ENCODE data around the gene PTBP3. TPM values are rescaled to one million over a fixed set of nuclear protein-coding genes. Genes with fewer than 3 reads are reported as not detected.

PTBP3 gene
- polyA plus RNA-seq, 1 of the 3 experiments (the other 2 are of a cell fraction), result 6.1 TPM

DNA sequence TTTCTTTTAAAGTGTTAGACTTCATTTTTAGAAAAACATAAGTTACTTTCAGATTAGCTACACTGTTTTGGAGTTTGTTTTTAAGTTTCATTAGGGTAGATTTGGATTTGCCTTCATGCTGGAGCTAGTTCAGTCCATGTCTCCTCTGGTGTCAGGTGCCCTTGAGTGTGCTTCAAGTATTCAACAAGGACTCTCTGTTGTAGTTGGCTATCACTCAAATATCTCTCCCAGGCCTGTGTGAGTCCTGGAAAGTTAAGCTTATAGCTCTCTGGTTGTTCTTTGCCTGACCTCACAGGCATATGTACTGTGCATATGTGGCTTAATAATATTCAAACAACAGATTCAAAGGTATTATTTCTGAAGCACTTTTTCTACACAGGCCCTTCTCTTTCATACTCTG lies 45.4 kb downstream of the PTBP3 start:
- Histone ChIP-seq H3K79me2 (ENCODE audit: insufficient read depth) (peaks cover 76% of the 10 kb centered on the region), H3K27ac (ENCODE audit: low read depth in 2 of 2, low read length in 1 of 2) (no peak overlapping the region), H3F3A (replicated peaks; ENCODE audit: insufficient read depth) (peaks cover 7% of the 10 kb centered on the region), H3K4me1 (ENCODE audit: control insufficient read depth in 1 of 2, insufficient read depth in 2 of 2, low read depth in 1 of 2, low read length in 1 of 2) (no peaks in the 10 kb centered on the region), H3K9me3 (no peaks in the 10 kb centered on the region), H3K27me3 (ENCODE audit: insufficient read depth) (no peaks in the 10 kb centered on the region), H4K20me1 (ENCODE audit: insufficient read depth) (no peaks in the 10 kb centered on the region), H3K4me3 (ENCODE audit: low read depth in 2 of 2, low read length in 1 of 2) (no peak overlapping the region), H3K4me2 (no peak overlapping the region), H3K36me3 (replicated peaks in 1 of 2; ENCODE audit: control insufficient read depth in 1 of 2, insufficient read depth in 2 of 2, low read length in 1 of 2) (peaks cover 3 to 61% of the 10 kb centered on the region in 2 experiments), H2AFZ (ENCODE audit: low read depth) (no peak overlapping the region), H3K9me2 (no peaks in the 10 kb centered on the region), H3K9ac (no peak overlapping the region)
- CTCF ChIA-PET, result interaction anchor here (0.5 kb wide), 1 partner anchor 35 kb away, joined by 3 read pairs; no protein-coding TSS in a partner anchor
- DNase-seq, result no peak
- TF ChIP-seq RFX5 (IDR thresholded peaks at IDR 0.05; ENCODE audit: low read length) (no peak), GATA2 (CRISPR knock-in tag; IDR thresholded peaks at IDR 0.05) (no peak), TEAD4 (IDR thresholded peaks at IDR 0.05; ENCODE audit: borderline replicate concordance, insufficient read depth) (no peak), SMC3 (IDR thresholded peaks at IDR 0.05; ENCODE audit: low read depth, low read length) (no peak), FOXM1 (IDR thresholded peaks at IDR 0.05; ENCODE audit: low read depth) (no peak), FOSL2 (IDR thresholded peaks at IDR 0.05; ENCODE audit: borderline replicate concordance, low read depth) (no peak), NRF1 (IDR thresholded peaks at IDR 0.05; ENCODE audit: low read depth, low read length) (no peak), PBX3 (IDR thresholded peaks at IDR 0.05) (no peak), MEF2A (IDR thresholded peaks at IDR 0.05; ENCODE audit: borderline replicate concordance, low read depth) (no peak), NFIC (IDR thresholded peaks at IDR 0.05; ENCODE audit: borderline replicate concordance) (no peak), TAF1 (IDR thresholded peaks at IDR 0.05; ENCODE audit: borderline replicate concordance, low read depth, low read length) (no peak), USF1 (IDR thresholded peaks at IDR 0.05; ENCODE audit: borderline replicate concordance, low read depth) (no peak), POLR2AphosphoS5 (IDR thresholded peaks at IDR 0.05; ENCODE audit: low read depth, low read length) (no peak), EP300 (IDR thresholded peaks at IDR 0.05; ENCODE audit: borderline replicate concordance in 1 of 2, low read depth in 1 of 2, low read length in 1 of 2) (no peak)
- POLR2A ChIA-PET, result no interaction called here

- no peak overlapping the region for H3K9ac ChIP-seq
- no peaks in the 10 kb centered on the region for H3K4me1 ChIP-seq (ENCODE audit: control insufficient read depth in 1 of 2, insufficient read depth in 2 of 2, low read depth in 1 of 2, low read length in 1 of 2)
- CTCF ChIA-PET, result no interaction called here
- H3K9me2 ChIP-seq, result no peaks in the 10 kb centered on the region
- no peak overlapping the region for H3K4me2 ChIP-seq
- H3K79me2 ChIP-seq (ENCODE audit: insufficient read depth), result peaks cover 70% of the 10 kb centered on the region; the same call in 1 of the 2 replicates
- DNase-seq, result no peak
- no peak overlapping the region for H2AFZ ChIP-seq (ENCODE audit: low read depth)
- POLR2A ChIA-PET, result no interaction called here
- 91% methylated on average over 2 of the region's 2 CpGs for WGBS (ENCODE audit: low lambda C conversion rate)
- H3K9me3 ChIP-seq, result no peaks in the 10 kb centered on the region
- H3K27ac ChIP-seq (ENCODE audit: low read depth in 2 of 2, low read length in 1 of 2), result no peak overlapping the region
- TF ChIP-seq USF1 (IDR thresholded peaks at IDR 0.05; ENCODE audit: borderline replicate concordance, low read depth) (no peak), ELF1 (IDR thresholded peaks at IDR 0.05) (no peak), PBX3 (IDR thresholded peaks at IDR 0.05) (no peak), EZH2phosphoT487 (IDR thresholded peaks at IDR 0.05; ENCODE audit: borderline replicate concordance, low read depth) (no peak), RAD21 (IDR thresholded peaks at IDR 0.05; ENCODE audit: low read length) (no peak), IRF3 (IDR thresholded peaks at IDR 0.05; ENCODE audit: low read depth, low read length) (no peak)
- H4K20me1 ChIP-seq (ENCODE audit: insufficient read depth), result no peaks in the 10 kb centered on the region
- H3K27me3 ChIP-seq (ENCODE audit: insufficient read depth), result no peaks in the 10 kb centered on the region
- H3F3A ChIP-seq (replicated peaks; ENCODE audit: insufficient read depth), result peaks cover 7% of the 10 kb centered on the region
- H3K36me3 ChIP-seq (replicated peaks in 1 of 2; ENCODE audit: control insufficient read depth in 1 of 2, insufficient read depth in 2 of 2, low read length in 1 of 2), result peaks cover 2 to 51% of the 10 kb centered on the region in 2 experiments
- H3K4me3 ChIP-seq (ENCODE audit: low read depth in 2 of 2, low read length in 1 of 2), result no peak overlapping the region
Measured at GRCh38 chr9:112286926-112287325, 46.5 kb downstream of the PTBP3 start.
